ENCODE data around the gene FHIT. TPM values are rescaled to one million over a fixed set of nuclear protein-coding genes. Genes with fewer than 3 reads are reported as not detected.

FHIT gene
- total RNA-seq, 2 experiments from 2014 or later, result 86.0 to 90.6 TPM

DNA sequence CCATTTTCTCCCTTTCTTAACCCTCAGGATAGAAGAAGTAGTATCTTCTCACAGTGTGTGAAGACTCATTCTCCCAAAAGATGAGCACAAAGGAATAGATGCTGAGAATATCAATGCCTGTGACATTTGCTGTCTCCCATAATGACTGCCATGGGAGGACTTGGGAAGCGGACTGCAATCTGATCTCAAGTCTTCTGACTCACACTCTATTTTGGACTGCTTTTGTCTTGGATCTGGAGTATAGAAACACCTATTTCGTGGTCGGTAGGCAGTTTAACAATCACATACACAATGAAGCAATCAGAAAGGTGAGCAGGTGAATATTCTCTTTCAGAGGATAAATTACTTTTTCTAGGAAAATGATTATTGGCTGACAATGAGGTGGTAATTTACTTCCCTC is 852.0 kb downstream of the FHIT start:
- intact Hi-C loops (cut with DNase I, micrococcal nuclease), result no loop called here
- Histone ChIP-seq H3K4me3 (ENCODE audit: low read length) (no peak overlapping the region), H3K36me3 (ENCODE audit: insufficient read depth, low read length) (no peaks in the 10 kb centered on the region), H3K27ac (ENCODE audit: low read depth in 1 of 2, low read length in 2 of 2) (no peak overlapping the region), H3K4me1 (ENCODE audit: insufficient read depth, low read length) (no peaks in the 10 kb centered on the region), H3K27me3 (ENCODE audit: control insufficient read depth in 1 of 2, insufficient read depth in 2 of 2, low read length in 2 of 2) (no peaks in the 10 kb centered on the region), H3K9me3 (ENCODE audit: control insufficient read depth in 1 of 2, insufficient read depth in 1 of 2, low read length in 2 of 2) (no peaks in the 10 kb centered on the region)
- DNase-seq, result no peak
- Mint-ChIP-seq H3K9me3 (no peaks in the 10 kb centered on the region), H3K27ac (no peak overlapping the region), H3K27me3 (no peaks in the 10 kb centered on the region), H3K4me3 (no peak overlapping the region), H3K4me1 (ENCODE audit: low read depth) (no peaks in the 10 kb centered on the region), H3K36me3 (ENCODE audit: low read depth) (no peaks in the 10 kb centered on the region)
- no peak for ATAC-seq (ENCODE audit: poor library complexity)
- no peak for TF ChIP-seq CTCF (IDR thresholded peaks at IDR 0.05)
- CTCF ChIA-PET, result no interaction called here
- POLR2A ChIA-PET, result no interaction called here

GRCh38 chr3:60395173-60395762 is 856.0 kb downstream of the FHIT start:
- no peak for TF ChIP-seq CTCF (IDR thresholded peaks at IDR 0.05)
- Mint-ChIP-seq H3K27ac (no peak overlapping the region), H3K27me3 (no peaks in the 10 kb centered on the region), H3K4me3 (no peak overlapping the region), H3K9me3 (no peaks in the 10 kb centered on the region), H3K36me3 (ENCODE audit: low read depth) (no peaks in the 10 kb centered on the region), H3K4me1 (ENCODE audit: low read depth) (no peaks in the 10 kb centered on the region)
- H3K27me3 ChIP-seq (ENCODE audit: control insufficient read depth in 1 of 2, insufficient read depth in 2 of 2, low read length in 2 of 2), result no peaks in the 10 kb centered on the region
- DNase-seq (no peak), ATAC-seq (ENCODE audit: poor library complexity) (no peak)
- POLR2A ChIA-PET, result no interaction called here
- CTCF ChIA-PET, result interaction anchor here (1.6 kb wide), 1 partner anchor 11 kb away, joined by 4 read pairs; no protein-coding TSS in a partner anchor
- H3K36me3 ChIP-seq (ENCODE audit: insufficient read depth, low read length), result no peaks in the 10 kb centered on the region
- no peak overlapping the region for H3K4me3 ChIP-seq (ENCODE audit: low read length)
- no peaks in the 10 kb centered on the region for H3K4me1 ChIP-seq (ENCODE audit: insufficient read depth, low read length)
- H3K9me3 ChIP-seq (ENCODE audit: control insufficient read depth in 1 of 2, insufficient read depth in 1 of 2, low read length in 2 of 2), result no peaks in the 10 kb centered on the region
- intact Hi-C loops (cut with DNase I, micrococcal nuclease), result no loop called here
- H3K27ac ChIP-seq (ENCODE audit: low read depth in 1 of 2, low read length in 2 of 2), result no peak overlapping the region

DNA sequence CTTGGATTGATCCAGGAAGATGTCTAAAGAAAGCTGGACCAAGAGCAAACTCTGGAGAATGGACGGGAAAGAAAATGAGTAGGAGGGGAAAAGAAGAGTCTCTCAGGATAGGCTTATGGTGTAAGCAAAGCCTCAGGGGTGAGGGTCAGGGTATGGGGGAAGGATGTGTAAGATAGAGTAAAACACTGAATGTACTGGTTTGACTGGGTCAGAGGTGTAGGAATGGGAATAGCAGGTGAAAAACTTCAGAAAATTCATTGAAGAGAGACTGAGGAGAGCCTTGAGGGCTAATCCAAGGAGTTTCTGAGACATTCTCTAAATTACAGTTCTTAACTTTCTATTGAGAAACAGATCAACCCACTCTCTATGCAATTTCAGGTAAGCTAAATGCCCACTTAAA is 857.3 kb downstream of the FHIT start:
- no peaks in the 10 kb centered on the region for H3K9me3 ChIP-seq (ENCODE audit: control insufficient read depth in 1 of 2, insufficient read depth in 1 of 2, low read length in 2 of 2)
- H3K27ac ChIP-seq (ENCODE audit: low read depth in 1 of 2, low read length in 2 of 2), result no peak overlapping the region
- intact Hi-C loops (cut with DNase I, micrococcal nuclease), result no loop called here
- ATAC-seq (ENCODE audit: poor library complexity) (no peak), DNase-seq (no peak)
- ChIA-PET CTCF (no interaction called here), POLR2A (no interaction called here)
- no peaks in the 10 kb centered on the region for H3K36me3 ChIP-seq (ENCODE audit: insufficient read depth, low read length)
- H3K4me3 ChIP-seq (ENCODE audit: low read length), result no peak overlapping the region
- Mint-ChIP-seq H3K4me1 (ENCODE audit: low read depth) (no peaks in the 10 kb centered on the region), H3K27ac (no peak overlapping the region), H3K4me3 (no peak overlapping the region), H3K36me3 (ENCODE audit: low read depth) (no peaks in the 10 kb centered on the region), H3K27me3 (no peaks in the 10 kb centered on the region), H3K9me3 (no peaks in the 10 kb centered on the region)
- H3K27me3 ChIP-seq (ENCODE audit: control insufficient read depth in 1 of 2, insufficient read depth in 2 of 2, low read length in 2 of 2), result no peaks in the 10 kb centered on the region
- no peaks in the 10 kb centered on the region for H3K4me1 ChIP-seq (ENCODE audit: insufficient read depth, low read length)
- TF ChIP-seq CTCF (IDR thresholded peaks at IDR 0.05), result no peak

All from CD4-positive, alpha-beta T cell (primary cell).